ENCODE measurements around the gene ZNF639. TPM values are rescaled to one million over a fixed set of nuclear protein-coding genes. Genes with fewer than 3 reads are reported as not detected.
A peak's percentile ranks its signal among the peaks of the same experiment; 100 is the strongest.

Gene ZNF639
- total RNA-seq, 2 experiments from 2014 or later: 35.1 to 35.4 TPM

- Mint-ChIP-seq H3K4me1 (ENCODE audit: low read depth) (peaks cover 11% of the 10 kb centered on the region), H3K27ac (peak within 1 kb of the TSS; percentile 92), H3K27me3 (no peaks in the 10 kb centered on the region), H3K36me3 (ENCODE audit: low read depth) (peaks cover 16% of the 10 kb centered on the region), H3K4me3 (peak within 1 kb of the TSS; percentile 98), H3K9me3 (no peaks in the 10 kb centered on the region)
- ATAC-seq: peak; percentile 96
- peak; percentile 95 for DNase-seq
- POLR2A ChIA-PET: interaction anchor here (0.6 to 3.8 kb wide), 12 partner anchors 10 to 276 kb away, joined by 3 to 20 read pairs (median 4); partner anchors contain the start of genes ZMAT3 and ZNF639
- CTCF ChIA-PET: interaction anchor here (0.7 to 2.3 kb wide), 4 partner anchors 11 to 279 kb away, joined by 3 to 7 read pairs (median 6); partner anchors contain the start of gene ZNF639
- intact Hi-C loops (cut with micrococcal nuclease): loop anchor here (5.0 kb wide), 1 partner anchor 215 kb away; the partner anchor contains the start of gene ACTL6A
- TF ChIP-seq CTCF (IDR thresholded peaks at IDR 0.05): no peak
Measured at GRCh38 chr3:179347345-179348194, 24.7 kb downstream of the ZNF639 start, which contains the start of gene MFN1. Gene MFN1, plus strand, starts transcription at chr3:179347709. Its CDS starts 1,143 bp downstream, at chr3:179348852.

GRCh38 chr3:179348325-179349013 is 25.6 kb downstream of the ZNF639 start:
- H3K4me3 Mint-ChIP-seq: peak overlapping the region; percentile 98
- intact Hi-C loops (cut with micrococcal nuclease): loop anchor here (5.0 kb wide), 1 partner anchor 214 kb away; the partner anchor contains the start of gene ACTL6A
- peaks cover 13% of the 10 kb centered on the region for H3K4me1 Mint-ChIP-seq (ENCODE audit: low read depth)
- POLR2A ChIA-PET: interaction anchor here (0.7 to 3.8 kb wide), 9 partner anchors 16 to 277 kb away, joined by 3 to 20 read pairs (median 4); partner anchors contain the start of genes ZMAT3 and ZNF639
- H3K27me3 Mint-ChIP-seq: no peaks in the 10 kb centered on the region
- no peak for TF ChIP-seq CTCF (IDR thresholded peaks at IDR 0.05)
- peaks cover 19% of the 10 kb centered on the region for H3K36me3 Mint-ChIP-seq (ENCODE audit: low read depth)
- CTCF ChIA-PET: interaction anchor here (0.7 to 1.3 kb wide), 2 partner anchors 12 to 280 kb away, joined by 3 to 4 read pairs; no protein-coding TSS in a partner anchor
- DNase-seq (no peak), ATAC-seq (peak; percentile 32)
- peak overlapping the region; percentile 92 for H3K27ac Mint-ChIP-seq
- H3K9me3 Mint-ChIP-seq: no peaks in the 10 kb centered on the region

- ChIA-PET CTCF (no interaction called here), POLR2A (no interaction called here)
- peaks cover 56% of the 10 kb centered on the region for H3K36me3 Mint-ChIP-seq (ENCODE audit: low read depth)
- peak; percentile 15 for DNase-seq
- H3K4me1 Mint-ChIP-seq (ENCODE audit: low read depth): peaks cover 26% of the 10 kb centered on the region
- peak; percentile 34 for ATAC-seq
- no peaks in the 10 kb centered on the region for H3K27me3 Mint-ChIP-seq
- H3K27ac Mint-ChIP-seq: peak overlapping the region; percentile 57
- no peak for TF ChIP-seq CTCF (IDR thresholded peaks at IDR 0.05)
- no peaks in the 10 kb centered on the region for H3K9me3 Mint-ChIP-seq
- H3K4me3 Mint-ChIP-seq: no peak overlapping the region
- intact Hi-C loops (cut with micrococcal nuclease): no loop called here
Measured at GRCh38 chr3:179355996-179356395, 33.2 kb downstream of the ZNF639 start.

GRCh38 chr3:179363332-179363731 is 40.5 kb downstream of the ZNF639 start:
- no peak overlapping the region for H3K4me3 Mint-ChIP-seq
- peaks cover 26% of the 10 kb centered on the region for H3K36me3 Mint-ChIP-seq (ENCODE audit: low read depth)
- ChIA-PET CTCF (interaction anchor here (1.6 kb wide), 1 partner anchor 240 kb away, joined by 3 read pairs; no protein-coding TSS in a partner anchor), POLR2A (no interaction called here)
- no peak overlapping the region for H3K27ac Mint-ChIP-seq
- no peak for ATAC-seq
- H3K27me3 Mint-ChIP-seq: no peaks in the 10 kb centered on the region
- TF ChIP-seq CTCF (IDR thresholded peaks at IDR 0.05): no peak
- DNase-seq: no peak
- H3K9me3 Mint-ChIP-seq: no peaks in the 10 kb centered on the region
- H3K4me1 Mint-ChIP-seq (ENCODE audit: low read depth): no peaks in the 10 kb centered on the region
- intact Hi-C loops (cut with micrococcal nuclease): no loop called here
